ENCODE results near the gene EFNA5.

DNA sequence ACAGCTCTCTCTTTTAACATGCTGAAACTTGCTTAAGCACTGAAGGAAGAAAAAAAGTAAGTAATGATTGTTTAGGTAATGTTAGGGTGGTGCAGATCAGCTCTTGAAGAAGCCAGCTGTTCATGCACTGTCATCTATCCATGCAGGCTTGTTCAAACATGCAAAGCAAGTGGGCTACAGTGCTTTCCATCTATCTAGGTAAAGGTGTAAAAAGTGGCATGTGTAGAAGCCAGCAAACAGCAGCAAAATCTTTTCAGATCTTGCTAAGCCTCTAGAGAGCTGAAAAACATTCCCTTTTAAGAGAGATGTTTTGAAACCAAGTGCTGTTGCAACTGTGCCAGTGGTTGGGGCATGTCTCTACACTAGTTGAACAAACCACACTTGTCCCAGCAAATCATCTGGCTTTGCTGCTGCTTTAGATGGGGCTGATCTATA lies 214.4 kb downstream of the EFNA5 start:
- TF ChIP-seq, protein P1, sequence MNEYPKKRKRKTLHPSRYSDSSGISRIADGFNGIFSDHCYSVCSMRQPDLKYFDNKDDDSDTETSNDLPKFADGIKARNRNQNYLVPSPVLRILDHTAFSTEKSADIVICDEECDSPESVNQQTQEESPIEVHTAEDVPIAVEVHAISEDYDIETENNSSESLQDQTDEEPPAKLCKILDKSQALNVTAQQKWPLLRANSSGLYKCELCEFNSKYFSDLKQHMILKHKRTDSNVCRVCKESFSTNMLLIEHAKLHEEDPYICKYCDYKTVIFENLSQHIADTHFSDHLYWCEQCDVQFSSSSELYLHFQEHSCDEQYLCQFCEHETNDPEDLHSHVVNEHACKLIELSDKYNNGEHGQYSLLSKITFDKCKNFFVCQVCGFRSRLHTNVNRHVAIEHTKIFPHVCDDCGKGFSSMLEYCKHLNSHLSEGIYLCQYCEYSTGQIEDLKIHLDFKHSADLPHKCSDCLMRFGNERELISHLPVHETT (CRISPR knock-in tag; conservative IDR thresholded peaks at IDR 0.05) = no peak
- TF ChIP-seq ZNF136 (CRISPR knock-in tag; IDR thresholded peaks at IDR 0.05; ENCODE audit: low read depth) (no peak), CTCF (CRISPR knock-in tag; IDR thresholded peaks at IDR 0.05) (no peak), RAD21 (CRISPR knock-in tag; IDR thresholded peaks at IDR 0.05) (no peak), TP53 (CRISPR knock-in tag; conservative IDR thresholded peaks at IDR 0.05) (no peak), PHF5A (CRISPR knock-in tag; IDR thresholded peaks at IDR 0.05; ENCODE audit: low read depth, unreplicated experiment) (no peak), MYC (CRISPR knock-in tag; IDR thresholded peaks at IDR 0.05; ENCODE audit: borderline replicate concordance) (no peak), NFYC (CRISPR knock-in tag; IDR thresholded peaks at IDR 0.05) (no peak)

Data from HepG2 (cell line).